Small intestine (tissue), 7 donors: ENCODE results near the gene PIGBOS1. TPM values are rescaled to one million over a fixed set of nuclear protein-coding genes. Genes with fewer than 3 reads are reported as not detected.
"Not testable (repeated sequence)": the region's sequence is repeated elsewhere in the genome, so short reads cannot be mapped to it uniquely, and the experiment has no call there.

ENCODE experiments used
- DNase-seq, 2 donors: peaks; one replicate each; pipeline versions ENCODE4 v3.0.0 to v3.0.0-alpha.2; 2013
- FAIRE-seq: peaks from 2 replicates; lab custom pipeline; 2012; peaks lifted over from hg19 to GRCh38; lab: Jason Lieb, UNC
- H3K27ac ChIP-seq, 3 donors: one replicate each; pipeline ENCODE4 v1.5.1; 2013; ENCODE audit warnings: low read length in 2 of 3, mild to moderate bottlenecking in 2 of 3, control low read depth in 1 of 3, inconsistent platforms in 1 of 3, low read depth in 1 of 3, moderate library complexity in 1 of 3
- H3K27me3 ChIP-seq, 3 donors: one replicate each; pipeline ENCODE4 v1.6.1; 2013; ENCODE audit warnings: low read length in 3 of 3, inconsistent platforms in 1 of 3; ENCODE audit not compliant: control insufficient read depth in 3 of 3, insufficient read depth in 3 of 3
- H3K36me3 ChIP-seq, 3 donors: one replicate each; pipeline ENCODE4 v1.6.1; 2013; ENCODE audit warnings: low read length in 3 of 3, inconsistent platforms in 1 of 3, low read depth in 1 of 3, mild to moderate bottlenecking in 1 of 3, moderate library complexity in 1 of 3; ENCODE audit not compliant: control insufficient read depth in 3 of 3, insufficient read depth in 2 of 3
- H3K4me1 ChIP-seq, 3 donors: one replicate each; pipeline ENCODE4 v1.6.1; 2013; ENCODE audit warnings: low read length in 2 of 3, inconsistent platforms in 1 of 3, low read depth in 1 of 3, mild to moderate bottlenecking in 1 of 3, moderate library complexity in 1 of 3; ENCODE audit not compliant: control insufficient read depth in 3 of 3, insufficient read depth in 2 of 3
- H3K4me3 ChIP-seq, 3 donors: one replicate each; pipeline ENCODE4 v1.5.1; 2013; ENCODE audit warnings: low read length in 3 of 3, control low read depth in 1 of 3, inconsistent platforms in 1 of 3, low read depth in 1 of 3, mild to moderate bottlenecking in 1 of 3, moderate library complexity in 1 of 3
- H3K9me3 ChIP-seq, 2 donors: one replicate each; pipeline ENCODE4 v1.6.1; 2013; ENCODE audit warnings: low read depth in 1 of 2, low read length in 1 of 2; ENCODE audit not compliant: control insufficient read depth in 2 of 2, insufficient read depth in 1 of 2
- WGBS, 3 donors: extraction: QIAGEN DNeasy Blood & Tissue Kit; methylation state at CpG; one replicate each; pipeline ENCODE4 v1.1.7; 2013; 5-methylcytosine and 5-hydroxymethylcytosine counted together
- polyA plus RNA-seq, 4 donors: library from polyadenylated mRNA; stranded (reverse) in 3 of 4; unstranded in 1 of 4; fragments of 200-250 nt in 3 of 4; fragments of 120-200 nt in 1 of 4; gene quantifications; one replicate each; pipeline versions ENCODE4 v1.2.1 to v1.2.3, GENCODE V29; 2013
- donor health status: healthy with polysubstance abuse.
- donor health status: control.
- donor health status: control.
- donor health status: Bipolar disorder and iron deficiency.
- donor health status: healthy.

Gene PIGBOS1
- polyA plus RNA-seq, 4 donors, result 18.7 to 23.2 (median 20.8) TPM

GRCh38 chr15:55289746-55290527, 29.0 kb downstream of the PIGBOS1 start, which contains the start of gene RAB27A:
TSS of gene RAB27A (minus strand) at chr15:55289813. CDS start at chr15:55234934, 54,879 bp downstream.
- WGBS, 3 donors, result 0% methylated on average over 57 to 69 of the region's 69 CpGs

GRCh38 chr15:55289011-55289745, 29.7 kb downstream of the PIGBOS1 start:
- Histone ChIP-seq H3K4me3 (peak overlapping the region; percentile 67 to 92 (median 86)), H3K27ac (peak overlapping the region; percentile 83 to 95 (median 93)), H3K36me3 (no peaks in the 10 kb centered on the region), H3K9me3 (no peaks in the 10 kb centered on the region), H3K27me3 (no peaks in the 10 kb centered on the region), H3K4me1 (peaks cover 0 to 6% (median 0%) of the 10 kb centered on the region in 3 donors)
- DNase-seq, result peak; percentile 49 to 69
- WGBS, 3 donors, result 0 to 2% (median 2%) methylated on average over 25 to 37 of the region's 37 CpGs
- FAIRE-seq, result no peak

More at GRCh38 chr15:55289746-55290527, 29.0 kb downstream of the PIGBOS1 start, which contains the start of gene RAB27A:
- Histone ChIP-seq H3K27me3 (no peaks in the 10 kb centered on the region), H3K4me3 (peak within 1 kb of the TSS; percentile 67 to 92 (median 86)), H3K27ac (peak within 1 kb of the TSS; percentile 92 to 95 (median 93)), H3K36me3 (no peaks in the 10 kb centered on the region), H3K4me1 (peaks cover 0 to 6% (median 0%) of the 10 kb centered on the region in 3 donors), H3K9me3 (no peaks in the 10 kb centered on the region)
- FAIRE-seq (no peak), DNase-seq (peak; percentile 84 to 89)

GRCh38 chr15:55288006-55288717, 30.8 kb downstream of the PIGBOS1 start:
- Histone ChIP-seq H3K27ac (peak overlapping the region in 1 of 3 donors; percentile 67), H3K36me3 (no peaks in the 10 kb centered on the region), H3K4me1 (peaks cover 0 to 6% (median 0%) of the 10 kb centered on the region in 3 donors), H3K4me3 (no peak overlapping the region), H3K9me3 (no peaks in the 10 kb centered on the region), H3K27me3 (no peaks in the 10 kb centered on the region)
- WGBS, 3 donors, result 73 to 85% (median 84%) methylated on average over 8 of the region's 8 CpGs
- DNase-seq (no peak), FAIRE-seq (no peak)

- WGBS, 3 donors, result 73 to 96% (median 95%) methylated on average over 10 of the region's 10 CpGs
- H3K27ac ChIP-seq, result peak overlapping the region in 1 of 3 donors; percentile 27
- DNase-seq, result peak in 1 of 2 donors; percentile 24
- FAIRE-seq, H3K9me3 ChIP-seq, H3K27me3 ChIP-seq, H3K36me3 ChIP-seq, H3K4me1 ChIP-seq: not testable (repeated sequence)
- H3K4me3 ChIP-seq, result peak overlapping the region in 1 of 3 donors; percentile 10
These were observed 32.3 kb downstream of the PIGBOS1 start for GRCh38 chr15:55286442-55287189.

- no peak for FAIRE-seq
- no peaks in the 10 kb centered on the region for H3K27me3 ChIP-seq
- H3K4me1 ChIP-seq, result no peaks in the 10 kb centered on the region
- no peak for DNase-seq
- no peak overlapping the region for H3K4me3 ChIP-seq
- H3K9me3 ChIP-seq, result no peaks in the 10 kb centered on the region
- H3K36me3 ChIP-seq, result no peaks in the 10 kb centered on the region
- 79 to 88% (median 84%) methylated on average over 1 of the region's 1 CpG for WGBS, 3 donors
- H3K27ac ChIP-seq, result peak overlapping the region in 1 of 3 donors; percentile 40
These were observed 34.5 kb downstream of the PIGBOS1 start for GRCh38 chr15:55284426-55284825.

- no peak for FAIRE-seq
- no peak overlapping the region for H3K4me3 ChIP-seq
- no peaks in the 10 kb centered on the region for H3K4me1 ChIP-seq
- no peaks in the 10 kb centered on the region for H3K9me3 ChIP-seq
- no peak for DNase-seq
- 49 to 75% (median 66%) methylated on average over 6 of the region's 6 CpGs for WGBS, 3 donors
- no peaks in the 10 kb centered on the region for H3K36me3 ChIP-seq
- H3K27ac ChIP-seq, result peak overlapping the region in 2 of 3 donors; percentile 49 to 75
- H3K27me3 ChIP-seq, result no peaks in the 10 kb centered on the region
These were observed 35.4 kb downstream of the PIGBOS1 start for GRCh38 chr15:55283379-55284147.

- no peak for FAIRE-seq
- peak overlapping the region in 2 of 3 donors; percentile 22 to 75 for H3K27ac ChIP-seq
- H3K9me3 ChIP-seq, result no peaks in the 10 kb centered on the region
These were observed 36.6 kb downstream of the PIGBOS1 start for GRCh38 chr15:55282284-55282833.

More at GRCh38 chr15:55282284-55282833, 36.6 kb downstream of the PIGBOS1 start:
- DNase-seq, result no peak
- H3K36me3 ChIP-seq, result no peaks in the 10 kb centered on the region
- no peak overlapping the region for H3K4me3 ChIP-seq
- H3K27me3 ChIP-seq, result no peaks in the 10 kb centered on the region
- 66 to 73% (median 68%) methylated on average over 5 of the region's 5 CpGs for WGBS, 3 donors
- H3K4me1 ChIP-seq, result no peaks in the 10 kb centered on the region
